ENCODE measurements around the gene PROX2.

PROX2 gene

DNA sequence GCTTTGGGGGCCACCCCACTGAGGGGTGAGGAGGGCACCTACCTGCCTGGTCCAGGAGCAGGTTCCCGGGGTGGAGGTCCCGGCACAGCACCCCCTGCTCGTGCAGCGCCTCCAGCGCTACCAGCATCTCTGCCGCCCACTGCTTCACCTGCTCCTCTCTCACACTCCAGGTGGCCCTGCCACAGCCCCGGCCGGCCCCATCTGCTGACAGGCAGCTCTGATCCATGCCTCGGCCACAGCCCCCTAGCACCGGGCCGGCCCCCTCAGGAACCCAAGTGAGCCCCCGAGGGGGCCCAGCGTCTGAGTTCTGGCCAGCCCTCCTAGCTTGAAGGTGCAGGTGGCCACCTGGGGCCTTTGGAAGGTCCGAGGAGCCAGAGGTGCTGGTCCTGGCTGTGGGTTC lies 33.6 kb upstream of the PROX2 start:
- no peak for DNase-seq

- no peak for DNase-seq
These were observed 33.0 kb upstream of the PROX2 start for GRCh38 chr14:74908861-74909341.

GRCh38 chr14:74907744-74908143 lies 31.8 kb upstream of the PROX2 start:
- no peak for DNase-seq

DNA sequence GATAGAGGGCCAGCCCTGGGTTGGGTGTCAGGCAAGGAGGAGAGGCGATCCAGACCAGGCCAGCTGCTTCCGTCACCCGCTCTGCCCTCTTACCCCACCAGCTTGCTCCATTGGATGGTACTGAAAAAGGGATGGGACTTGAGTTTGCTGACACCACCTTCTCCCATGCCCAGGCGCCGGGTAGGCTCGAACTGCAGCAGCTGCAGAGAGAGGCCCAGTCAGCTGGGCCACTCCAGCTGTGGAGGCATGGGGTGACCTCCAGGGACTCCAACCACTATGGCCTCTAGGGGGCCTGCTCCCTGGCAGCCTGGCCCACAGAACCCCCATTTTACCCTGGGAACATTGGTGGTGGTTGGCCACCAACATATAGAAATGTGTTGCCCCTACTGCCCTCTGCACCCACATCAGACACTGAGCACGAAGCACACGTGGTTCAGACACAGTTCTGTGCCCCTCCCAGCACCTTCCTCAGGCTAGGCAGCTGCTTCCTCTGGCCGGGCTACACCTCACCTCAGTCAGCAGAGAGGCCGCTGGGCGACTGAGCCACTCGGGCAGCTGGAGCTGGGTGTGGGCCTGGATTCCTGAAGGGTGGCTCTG lies 31.1 kb upstream of the PROX2 start:
- DNase-seq: no peak

GRCh38 chr14:74905595-74906142 lies 29.7 kb upstream of the PROX2 start:
- DNase-seq: peak; percentile 88

DNA sequence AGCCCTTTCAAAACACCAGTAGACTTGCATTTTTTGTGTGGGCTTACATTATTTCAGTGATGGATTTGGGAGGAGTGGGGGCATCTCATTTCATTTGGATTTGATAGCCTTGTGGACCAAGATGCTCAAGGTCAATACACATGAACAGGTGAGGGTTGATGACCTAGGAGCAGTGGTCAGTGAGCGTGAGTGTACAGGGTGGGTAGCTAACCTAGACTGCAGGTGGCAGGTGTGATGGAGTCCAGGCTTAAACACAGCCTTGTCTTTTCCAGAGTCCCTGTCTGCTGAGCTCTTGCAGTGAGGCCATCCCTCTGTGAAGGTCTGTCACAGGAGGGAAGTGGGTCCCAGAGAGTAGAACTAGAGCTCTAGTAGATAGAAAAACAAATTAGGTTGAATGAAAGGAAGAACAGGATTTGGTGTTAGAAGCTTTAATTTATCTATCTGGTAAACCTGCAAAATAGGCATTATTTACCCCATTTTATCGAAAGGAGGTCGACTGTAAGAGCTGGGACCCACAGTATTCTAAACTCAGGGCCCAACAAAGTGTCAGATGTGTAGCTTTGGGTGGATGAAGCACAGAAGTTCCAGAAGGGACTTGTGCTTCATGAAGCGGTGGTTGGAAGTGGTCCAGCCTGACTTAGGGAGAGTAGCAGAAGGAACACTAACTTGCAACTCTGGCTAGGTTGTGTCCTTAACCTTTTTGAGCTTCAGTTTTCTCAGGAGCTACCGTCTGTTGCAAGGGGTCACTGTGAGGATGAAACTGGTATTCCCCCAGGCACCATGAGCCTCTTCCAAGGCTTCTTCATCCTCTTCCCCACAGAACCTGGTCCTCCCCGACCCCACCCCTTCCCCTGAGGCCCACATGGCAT lies 28.9 kb upstream of the PROX2 start:
- DNase-seq: no peak

DNA sequence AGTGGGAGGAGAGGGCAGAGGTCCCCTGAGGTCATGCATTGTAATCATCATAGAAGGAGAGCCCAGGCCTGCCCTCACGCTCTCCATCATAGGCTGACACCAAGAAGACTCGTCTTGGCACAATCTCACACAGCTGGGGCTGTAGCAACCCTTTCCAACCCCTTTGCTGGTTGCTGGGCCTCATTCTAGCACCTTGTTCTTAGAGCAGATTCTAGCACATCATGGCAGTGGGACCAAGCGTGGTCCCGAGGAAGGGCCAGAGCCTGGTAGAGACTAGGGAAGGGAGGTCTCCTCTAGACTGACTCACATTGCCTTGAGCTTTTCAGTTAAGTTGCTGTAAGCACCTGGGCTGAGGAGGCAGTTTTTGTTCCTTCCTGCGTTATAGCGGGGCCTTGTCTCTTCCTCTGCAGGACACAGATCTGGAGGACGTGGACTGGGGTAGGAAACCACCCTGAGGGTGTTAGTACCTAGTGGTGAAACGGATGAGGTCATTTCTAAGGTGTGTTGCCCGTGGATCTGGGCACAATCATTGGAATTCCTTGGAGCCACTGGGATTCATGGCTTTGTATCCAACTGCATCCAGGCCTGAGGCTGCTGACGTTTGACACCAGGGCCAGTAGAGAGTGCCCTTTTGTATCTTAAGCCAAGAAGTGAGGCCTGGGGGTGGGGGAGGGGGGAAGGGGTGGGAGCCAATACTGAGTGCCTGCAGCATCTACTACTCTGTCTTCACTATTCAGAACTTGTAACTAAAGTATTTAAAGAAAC lies 27.2 kb upstream of the PROX2 start:
- DNase-seq: no peak

GRCh38 chr14:74898694-74899093 lies 22.7 kb upstream of the PROX2 start:
- DNase-seq: no peak

- DNase-seq: no peak
These were observed 22.1 kb upstream of the PROX2 start for GRCh38 chr14:74898083-74898482.

DNA sequence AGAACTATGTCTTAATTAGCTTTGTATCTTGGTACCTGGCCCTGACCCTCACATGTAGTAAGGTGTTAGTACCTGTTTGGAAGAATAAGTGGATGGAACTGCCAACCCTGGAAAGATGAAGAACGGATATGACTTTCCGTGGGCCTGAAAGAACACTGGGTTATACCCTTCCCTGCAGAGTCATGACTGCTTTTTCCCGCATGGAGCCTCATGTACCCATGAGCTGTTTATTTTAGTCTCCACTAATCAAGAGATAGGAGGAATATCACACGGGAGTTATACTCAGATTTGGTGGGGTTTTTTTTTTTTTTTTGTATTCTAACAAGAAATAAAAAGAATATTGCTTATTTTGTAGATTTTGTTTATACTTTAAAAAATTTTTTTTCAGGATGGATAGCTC lies 21.7 kb upstream of the PROX2 start:
- DNase-seq: no peak

DNA sequence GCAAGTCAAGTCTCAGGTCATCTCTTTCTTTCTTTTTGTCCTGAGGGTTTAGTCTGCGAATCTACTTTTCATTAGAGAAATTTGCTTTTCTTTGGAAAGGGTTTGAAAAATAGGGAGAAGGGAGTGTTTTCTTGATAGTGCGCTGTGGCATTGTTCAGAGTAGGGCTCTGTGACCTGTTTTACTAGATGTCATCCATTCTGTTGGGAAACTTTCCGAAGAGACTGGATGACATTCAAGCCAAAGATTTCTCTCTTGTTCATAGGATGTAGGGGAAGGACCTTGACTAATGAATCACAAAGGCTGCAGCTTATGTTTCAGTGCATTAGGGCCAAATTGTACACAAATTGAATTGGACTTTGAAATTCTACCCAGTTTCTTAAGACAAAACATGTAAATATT lies 20.5 kb upstream of the PROX2 start:
- no peak for DNase-seq

GRCh38 chr14:74893614-74894091 lies 17.7 kb upstream of the PROX2 start:
- no peak for DNase-seq

- DNase-seq: no peak
These were observed 16.8 kb upstream of the PROX2 start for GRCh38 chr14:74892745-74893144.

GRCh38 chr14:74891870-74892269 lies 15.9 kb upstream of the PROX2 start:
- DNase-seq: no peak

- DNase-seq: no peak
These were observed 14.3 kb upstream of the PROX2 start for GRCh38 chr14:74890262-74890661.

DNA sequence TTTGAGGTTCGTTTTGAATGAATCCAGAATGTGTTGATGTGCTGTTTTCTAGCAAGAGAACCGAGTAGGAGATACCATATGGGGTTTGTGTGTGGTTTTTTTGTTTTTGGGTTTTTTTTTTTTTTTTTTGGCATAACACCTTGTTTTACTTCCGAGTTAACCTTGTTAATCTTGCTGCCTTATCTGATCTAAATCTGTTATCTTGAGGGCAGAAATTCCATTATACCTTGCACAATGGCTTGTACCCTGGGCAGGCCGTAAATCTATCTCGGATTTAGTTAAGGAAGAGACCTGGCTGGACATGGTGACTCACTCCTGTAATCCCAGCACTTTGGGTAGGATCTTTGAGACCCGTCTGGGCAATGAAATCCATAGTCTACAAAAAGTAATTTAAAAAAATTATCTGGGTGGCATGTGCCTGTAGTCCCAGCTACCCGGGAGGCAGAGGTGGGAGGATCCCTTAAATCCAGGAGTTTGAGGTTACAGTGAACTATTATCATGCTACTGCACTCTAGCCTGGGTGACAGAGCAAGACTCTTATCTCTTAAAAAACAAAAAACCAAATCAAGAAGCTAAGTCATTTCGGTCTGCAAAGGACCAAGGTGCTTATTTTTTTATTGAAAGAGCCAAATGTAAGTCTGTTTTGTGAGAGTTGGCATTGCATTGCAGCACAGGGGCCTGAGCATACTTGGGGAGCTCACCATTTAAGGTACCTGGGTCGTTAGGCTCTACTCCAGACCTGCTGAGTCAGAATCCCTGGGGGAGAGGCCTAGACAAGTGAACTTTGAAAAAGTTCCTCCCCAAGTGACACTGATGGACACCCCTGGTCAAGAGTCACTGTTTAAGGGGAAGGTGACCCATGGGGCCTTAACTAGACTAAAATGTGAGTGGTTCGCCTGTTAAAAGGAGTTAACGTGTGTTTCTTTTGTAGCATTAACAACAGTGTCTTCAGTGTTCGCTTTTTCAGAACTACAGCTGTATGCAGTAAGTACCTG lies 12.5 kb upstream of the PROX2 start:
- DNase-seq: no peak

- DNase-seq: no peak
These were observed 10.1 kb upstream of the PROX2 start for GRCh38 chr14:74886001-74886400.

GRCh38 chr14:74882103-74882920 lies 6.4 kb upstream of the PROX2 start:
- DNase-seq: no peak

DNA sequence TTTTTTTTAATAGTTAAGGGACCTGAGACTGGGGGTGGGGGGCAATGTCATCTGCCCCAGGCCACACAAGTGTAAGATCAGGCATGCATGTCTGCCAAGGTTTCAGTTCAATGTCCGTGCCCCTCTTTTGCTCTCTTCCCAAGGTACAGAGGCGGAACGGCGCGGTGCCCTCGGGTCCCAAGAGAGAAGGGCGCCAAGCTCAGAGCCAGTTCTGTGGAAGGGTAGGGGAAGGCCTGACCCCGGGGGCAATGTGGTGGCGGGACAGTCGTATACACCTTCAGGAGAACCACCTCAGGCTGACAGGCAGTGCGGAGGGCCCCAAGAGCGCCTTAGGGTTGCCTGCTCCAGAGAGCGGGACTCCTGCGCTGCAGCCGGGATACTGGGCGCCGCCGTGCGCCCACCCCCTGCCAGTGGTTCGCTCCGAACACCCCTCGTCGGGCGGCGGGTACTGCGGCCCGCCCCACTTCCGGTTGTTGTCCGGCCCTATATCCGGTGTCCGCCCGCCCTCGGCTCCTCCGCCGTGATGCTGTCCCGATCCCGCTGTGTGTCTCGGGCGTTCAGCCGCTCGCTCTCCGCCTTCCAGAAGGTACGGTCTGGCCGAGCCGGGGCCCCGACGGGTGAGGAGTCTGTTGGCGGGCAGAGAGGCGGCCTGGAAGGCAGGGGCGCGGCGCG lies 5.6 kb upstream of the PROX2 start, which contains the start of gene DLST:
TSS of gene DLST (plus strand) at position 486 of the 672 bp plus-strand sequence. CDS start at position 524, 38 bp downstream.
- DNase-seq: peak; percentile 91 to 96
